Neural progenitor cell (in vitro differentiated cells): Measurements from ENCODE around the gene ARL9. TPM values are rescaled to one million over a fixed set of nuclear protein-coding genes. Genes with fewer than 3 reads are reported as not detected.

Experiments
- DNase-seq: peaks from one replicate; pipeline ENCODE4 v3.0.0-alpha.2; 2016; ENCODE audit warnings: low spot score
- H2AFZ ChIP-seq: fragments of 200-600 bp; sonication (generic); replicated peaks from 2 replicates; pipeline ENCODE4 v1.6.1; 2016; ENCODE audit warnings: antibody characterized with exemption
- H3F3A ChIP-seq: fragments of 200-600 bp; sonication (generic); 2 replicates; pipeline ENCODE4 v1.6.1; 2016; ENCODE audit warnings: antibody characterized with exemption, low read depth
- H3K27ac ChIP-seq: fragments of 200-600 bp; sonication (generic); 2 replicates; pipeline ENCODE4 v1.5.1; 2016; ENCODE audit warnings: mild to moderate bottlenecking
- H3K27me3 ChIP-seq: fragments of 200-600 bp; sonication (generic); 2 replicates; pipeline ENCODE4 v1.6.1; 2016; ENCODE audit warnings: mild to moderate bottlenecking, moderate library complexity
- H3K36me3 ChIP-seq: fragments of 200-600 bp; sonication (generic); 2 replicates; pipeline ENCODE4 v1.5.1; 2016
- H3K4me1 ChIP-seq: fragments of 200-600 bp; sonication (generic); 2 replicates; pipeline ENCODE4 v1.6.1; 2016; ENCODE audit warnings: mixed run types
- H3K4me2 ChIP-seq: fragments of 200-600 bp; sonication (generic); 2 replicates; pipeline ENCODE4 v1.6.1; 2016
- H3K4me3 ChIP-seq: fragments of 200-600 bp; sonication (generic); 2 replicates; pipeline ENCODE4 v1.5.1; 2016
- H3K79me2 ChIP-seq: fragments of 200-600 bp; sonication (generic); 2 replicates; pipeline ENCODE4 v1.6.1; 2016; ENCODE audit warnings: low read depth
- H3K9ac ChIP-seq: fragments of 200-600 bp; sonication (generic); 2 replicates; pipeline ENCODE4 v1.6.1; 2016
- H3K9me3 ChIP-seq: fragments of 200-600 bp; sonication (generic); 2 replicates; pipeline ENCODE4 v1.5.1; 2016; ENCODE audit warnings: low read depth
- H4K20me1 ChIP-seq: fragments of 200-600 bp; sonication (generic); 2 replicates; pipeline ENCODE4 v1.6.1; 2016; ENCODE audit warnings: low read depth
- H3K27ac Mint-ChIP-seq: 3 replicates; pipeline ENCODE4 v1.8.0; 2021; ENCODE audit warnings: mixed read lengths
- H3K27me3 Mint-ChIP-seq: 2 replicates; pipeline ENCODE4 v1.8.0; 2022; ENCODE audit warnings: low read depth, mild to moderate bottlenecking, inconsistent platforms, moderate library complexity, mixed read lengths; ENCODE audit not compliant: insufficient read depth
- H3K36me3 Mint-ChIP-seq: 3 replicates; pipeline ENCODE4 v1.8.0; 2021; ENCODE audit warnings: mixed read lengths
- H3K4me1 Mint-ChIP-seq: 3 replicates; pipeline ENCODE4 v1.8.0; 2021; ENCODE audit warnings: mixed read lengths
- H3K4me3 Mint-ChIP-seq: 3 replicates; pipeline ENCODE4 v1.8.0; 2021; ENCODE audit warnings: mild to moderate bottlenecking, moderate library complexity, mixed read lengths
- H3K9me3 Mint-ChIP-seq: 3 replicates; pipeline ENCODE4 v1.8.0; 2020; ENCODE audit warnings: mixed read lengths
- EZH2 ChIP-seq: fragments of 200-600 bp; sonication (generic); IDR thresholded peaks from 2 replicates; pipeline ENCODE4 v1.6.1; 2017; ENCODE audit warnings: antibody characterized with exemption, mild to moderate bottlenecking, moderate library complexity
- EZH2phosphoT487 ChIP-seq: fragments of 200-600 bp; sonication (generic); IDR thresholded peaks from 2 replicates; pipeline ENCODE4 v1.6.1; 2017; ENCODE audit warnings: antibody characterized with exemption
- total RNA-seq: library from RNA; depleted of rRNA; stranded (reverse); fragments of >200 nt; gene quantifications from 2 replicates; pipeline ENCODE4 v1.2.3, GENCODE V29; 2015; ENCODE audit warnings: low replicate concordance
- TF ChIP-seq, protein P1 (sequence below): fragments of 200-600 bp; sonication (generic); IDR thresholded peaks from 2 replicates; pipeline ENCODE4 v1.5.1; 2017; ENCODE audit warnings: antibody characterized with exemption, mild to moderate bottlenecking

The ARL9 gene
- total RNA-seq, 1 donor from 2014 or later: 0.45 TPM

GRCh38 chr4:56552273-56552672 is 46.7 kb downstream of the ARL9 start:
- no peak overlapping the region for H2AFZ ChIP-seq
- H4K20me1 ChIP-seq: no peaks in the 10 kb centered on the region
- H3K27me3 ChIP-seq: no peaks in the 10 kb centered on the region
- TF ChIP-seq EZH2 (no peak), EZH2phosphoT487 (no peak)
- TF ChIP-seq, protein P1, sequence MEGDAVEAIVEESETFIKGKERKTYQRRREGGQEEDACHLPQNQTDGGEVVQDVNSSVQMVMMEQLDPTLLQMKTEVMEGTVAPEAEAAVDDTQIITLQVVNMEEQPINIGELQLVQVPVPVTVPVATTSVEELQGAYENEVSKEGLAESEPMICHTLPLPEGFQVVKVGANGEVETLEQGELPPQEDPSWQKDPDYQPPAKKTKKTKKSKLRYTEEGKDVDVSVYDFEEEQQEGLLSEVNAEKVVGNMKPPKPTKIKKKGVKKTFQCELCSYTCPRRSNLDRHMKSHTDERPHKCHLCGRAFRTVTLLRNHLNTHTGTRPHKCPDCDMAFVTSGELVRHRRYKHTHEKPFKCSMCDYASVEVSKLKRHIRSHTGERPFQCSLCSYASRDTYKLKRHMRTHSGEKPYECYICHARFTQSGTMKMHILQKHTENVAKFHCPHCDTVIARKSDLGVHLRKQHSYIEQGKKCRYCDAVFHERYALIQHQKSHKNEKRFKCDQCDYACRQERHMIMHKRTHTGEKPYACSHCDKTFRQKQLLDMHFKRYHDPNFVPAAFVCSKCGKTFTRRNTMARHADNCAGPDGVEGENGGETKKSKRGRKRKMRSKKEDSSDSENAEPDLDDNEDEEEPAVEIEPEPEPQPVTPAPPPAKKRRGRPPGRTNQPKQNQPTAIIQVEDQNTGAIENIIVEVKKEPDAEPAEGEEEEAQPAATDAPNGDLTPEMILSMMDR: no peak
- no peaks in the 10 kb centered on the region for H3K9me3 ChIP-seq
- Mint-ChIP-seq H3K36me3 (no peaks in the 10 kb centered on the region), H3K9me3 (peaks cover 3% of the 10 kb centered on the region), H3K27me3 (no peaks in the 10 kb centered on the region), H3K27ac (no peak overlapping the region), H3K4me3 (no peak overlapping the region), H3K4me1 (no peaks in the 10 kb centered on the region)
- H3K9ac ChIP-seq: no peak overlapping the region
- H3K36me3 ChIP-seq: no peaks in the 10 kb centered on the region
- no peak overlapping the region for H3K4me3 ChIP-seq
- no peaks in the 10 kb centered on the region for H3F3A ChIP-seq
- no peak for DNase-seq
- H3K4me1 ChIP-seq: no peaks in the 10 kb centered on the region
- H3K27ac ChIP-seq: no peak overlapping the region
- no peak overlapping the region for H3K4me2 ChIP-seq
- no peaks in the 10 kb centered on the region for H3K79me2 ChIP-seq

- no peak overlapping the region for H3K4me2 ChIP-seq
- no peak overlapping the region for H3K27ac ChIP-seq
- no peaks in the 10 kb centered on the region for H3K4me1 ChIP-seq
- TF ChIP-seq EZH2phosphoT487 (no peak), EZH2 (no peak)
- TF ChIP-seq, protein P1: no peak
- no peaks in the 10 kb centered on the region for H3K79me2 ChIP-seq
- H3K27ac Mint-ChIP-seq: no peak overlapping the region
- H3K4me3 Mint-ChIP-seq: no peak overlapping the region
- H3K4me1 Mint-ChIP-seq: no peaks in the 10 kb centered on the region
- DNase-seq: no peak
- H4K20me1 ChIP-seq: no peaks in the 10 kb centered on the region
- H3K4me3 ChIP-seq: no peak overlapping the region
- H3K36me3 ChIP-seq: no peaks in the 10 kb centered on the region
- no peaks in the 10 kb centered on the region for H3F3A ChIP-seq
- no peaks in the 10 kb centered on the region for H3K36me3 Mint-ChIP-seq
- H3K9me3 ChIP-seq: no peaks in the 10 kb centered on the region
- peaks cover 2% of the 10 kb centered on the region for H3K27me3 Mint-ChIP-seq
- no peaks in the 10 kb centered on the region for H3K27me3 ChIP-seq
- no peaks in the 10 kb centered on the region for H3K9me3 Mint-ChIP-seq
- no peak overlapping the region for H2AFZ ChIP-seq
- H3K9ac ChIP-seq: no peak overlapping the region
Measured at GRCh38 chr4:56570041-56570440, 64.5 kb downstream of the ARL9 start.

Other genes starting within 250 kb of the ARL9 start
- gene AASDH, start 118.3 kb upstream of the ARL9 start, total RNA-seq: 21.9 and 33.1 TPM in 2 replicates
- gene PPAT, start 70.2 kb upstream of the ARL9 start, total RNA-seq: 67.6 and 108 TPM in 2 replicates
- gene PAICS, start 69.5 kb upstream of the ARL9 start, total RNA-seq: 322 and 395 TPM in 2 replicates
- 90.8 and 114 TPM in 2 replicates for gene SRP72, start 38.2 kb upstream of the ARL9 start, total RNA-seq
- 2.6 and 2.8 TPM in 2 replicates for gene HOPX, start 175.5 kb downstream of the ARL9 start, total RNA-seq